IgD-negative memory B cell (primary cell): ENCODE results near the gene LRRC32. TPM values are rescaled to one million over a fixed set of nuclear protein-coding genes. Genes with fewer than 3 reads are reported as not detected.

ENCODE experiments used
- H3K27ac Mint-ChIP-seq, 3 donors: one replicate each; pipeline ENCODE4 v1.8.0; 2020 to 2022; ENCODE audit warnings: mild to moderate bottlenecking in 3 of 3, mixed read lengths in 3 of 3, moderate library complexity in 1 of 3
- H3K27me3 Mint-ChIP-seq: one replicate; pipeline ENCODE4 v1.8.0; 2021; ENCODE audit warnings: mixed read lengths
- H3K36me3 Mint-ChIP-seq: one replicate; pipeline ENCODE4 v1.8.0; 2020; ENCODE audit warnings: mild to moderate bottlenecking, mixed read lengths
- H3K4me1 Mint-ChIP-seq, 3 donors: one replicate each; pipeline ENCODE4 v1.8.0; 2020 to 2022; ENCODE audit warnings: mixed read lengths in 3 of 3, mild to moderate bottlenecking in 1 of 3
- H3K4me3 Mint-ChIP-seq, 4 donors: one replicate each; pipeline ENCODE4 v1.8.0; 2020 to 2022; ENCODE audit warnings: mild to moderate bottlenecking in 4 of 4, mixed read lengths in 4 of 4, moderate library complexity in 3 of 4
- H3K9me3 Mint-ChIP-seq, 3 donors: one replicate each; pipeline ENCODE4 v1.8.0; 2020 to 2021; ENCODE audit warnings: mixed read lengths in 3 of 3, mild to moderate bottlenecking in 1 of 3
- polyA plus RNA-seq: library from polyadenylated mRNA; unstranded; fragments of 300-500 nt; fragmentation: Illumina TruSeq; gene quantifications from one replicate; pipeline ENCODE4 v1.2.3, GENCODE V29; 2021

The LRRC32 gene
- polyA plus RNA-seq, 1 donor from 2014 or later = not detected

DNA sequence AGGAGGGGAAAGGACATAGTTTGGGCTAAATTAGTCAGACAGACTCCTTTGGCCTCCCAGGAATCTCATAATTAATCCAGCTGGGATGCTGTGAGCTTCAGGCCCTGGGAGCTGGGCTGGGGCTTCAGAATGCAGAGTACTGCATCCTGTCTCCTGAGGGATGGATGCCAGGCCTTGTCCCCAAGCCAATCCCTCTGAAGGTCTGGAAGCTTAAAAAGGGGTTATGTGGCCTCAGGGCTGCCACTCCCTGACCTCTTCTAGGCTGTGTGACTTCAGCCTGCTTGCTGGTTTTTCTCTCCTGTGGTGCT is 6.9 kb upstream of the LRRC32 start:
- H3K4me1 Mint-ChIP-seq = peaks cover 10 to 21% (median 15%) of the 10 kb centered on the region in 3 donors
- no peaks in the 10 kb centered on the region for H3K9me3 Mint-ChIP-seq
- peaks cover 34% of the 10 kb centered on the region for H3K27me3 Mint-ChIP-seq
- no peaks in the 10 kb centered on the region for H3K36me3 Mint-ChIP-seq
- no peak overlapping the region for H3K27ac Mint-ChIP-seq
- no peak overlapping the region for H3K4me3 Mint-ChIP-seq

DNA sequence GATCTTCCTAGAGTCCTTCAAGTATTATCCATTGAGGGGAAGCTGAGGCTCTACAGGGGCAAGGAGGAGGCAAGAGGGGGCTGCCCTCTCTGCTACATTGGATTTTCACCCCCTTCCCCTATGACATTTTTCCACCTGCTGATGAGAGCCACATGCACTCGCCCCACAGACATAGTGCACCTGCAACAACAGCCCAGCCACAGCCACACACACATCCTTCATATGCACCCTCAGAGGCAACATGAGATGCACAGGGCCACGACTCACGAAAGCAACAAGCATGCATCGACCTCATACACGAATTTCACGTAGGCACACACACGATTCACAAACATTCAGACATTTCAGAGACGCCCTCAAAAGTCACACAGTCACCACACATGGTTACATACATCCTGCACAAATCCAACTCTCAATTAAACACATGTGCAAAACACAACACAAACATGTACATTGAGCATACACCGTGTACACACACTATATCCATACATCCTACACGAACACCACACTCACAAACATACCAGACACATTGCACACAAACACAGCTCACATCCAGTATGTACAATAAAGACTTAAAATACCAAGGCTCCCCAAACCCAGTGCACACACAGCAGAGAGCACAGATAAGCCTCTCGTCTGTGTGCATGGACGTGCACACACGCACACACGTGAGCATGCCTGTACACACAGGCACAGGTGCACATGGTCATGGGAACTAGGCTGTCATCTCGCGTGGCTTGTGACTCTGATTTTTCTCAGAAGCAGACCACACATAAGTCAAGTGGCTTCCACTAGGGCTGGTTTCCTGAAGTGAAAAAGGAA is 6.3 kb upstream of the LRRC32 start:
- H3K27ac Mint-ChIP-seq = peak overlapping the region in 1 of 3 donors; percentile 1
- no peak overlapping the region for H3K4me3 Mint-ChIP-seq
- H3K4me1 Mint-ChIP-seq = peaks cover 11 to 26% (median 15%) of the 10 kb centered on the region in 3 donors
- no peaks in the 10 kb centered on the region for H3K36me3 Mint-ChIP-seq
- H3K9me3 Mint-ChIP-seq = no peaks in the 10 kb centered on the region
- peaks cover 29% of the 10 kb centered on the region for H3K27me3 Mint-ChIP-seq

DNA sequence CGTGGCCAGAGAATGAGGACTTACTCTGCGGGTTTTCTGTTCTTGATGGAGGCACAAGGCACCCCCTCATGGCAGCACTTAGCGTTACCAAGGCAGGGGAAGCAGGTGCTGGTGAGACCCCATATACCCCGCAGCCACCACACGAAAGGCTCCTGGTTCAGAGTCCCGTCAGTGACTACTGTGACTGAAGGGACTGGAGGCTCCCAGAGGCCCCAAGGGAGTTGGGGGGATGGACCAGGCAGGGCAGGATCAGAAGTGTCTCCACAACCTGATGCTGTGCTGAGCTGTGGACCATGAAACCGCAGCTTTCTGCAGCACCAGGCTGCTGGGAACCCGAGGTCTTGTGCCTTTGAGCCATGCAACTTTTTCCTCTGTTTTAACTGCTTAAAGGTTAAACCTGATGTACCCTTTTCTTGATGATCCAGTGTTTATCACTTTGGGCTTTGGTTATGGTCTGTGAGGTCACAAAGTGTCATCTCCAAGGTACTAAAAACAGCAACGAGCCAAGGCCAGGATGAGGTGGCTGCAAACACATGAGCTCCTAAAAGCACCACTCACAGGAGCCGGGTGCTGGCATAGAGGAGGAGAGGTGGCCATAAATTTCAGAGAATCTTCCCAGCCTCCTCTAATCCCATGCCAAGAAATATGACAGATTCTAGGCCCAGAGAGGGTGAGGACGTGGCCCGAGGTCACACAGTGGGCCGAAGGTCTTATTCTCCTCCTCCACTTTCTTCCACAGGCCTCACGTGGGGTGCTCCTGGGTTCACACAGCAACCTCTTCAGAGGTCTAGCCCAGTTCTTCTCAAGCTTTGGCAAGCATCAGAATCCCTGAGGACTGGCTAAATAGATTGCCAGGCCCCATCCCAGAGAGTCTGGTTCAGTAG is 4.2 kb upstream of the LRRC32 start:
- Mint-ChIP-seq H3K9me3 (no peaks in the 10 kb centered on the region), H3K4me3 (peak overlapping the region in 1 of 4 donors; percentile 14), H3K27me3 (peaks cover 38% of the 10 kb centered on the region), H3K36me3 (no peaks in the 10 kb centered on the region), H3K27ac (peak overlapping the region in 1 of 3 donors; percentile 35), H3K4me1 (peaks cover 21 to 38% (median 24%) of the 10 kb centered on the region in 3 donors)

DNA sequence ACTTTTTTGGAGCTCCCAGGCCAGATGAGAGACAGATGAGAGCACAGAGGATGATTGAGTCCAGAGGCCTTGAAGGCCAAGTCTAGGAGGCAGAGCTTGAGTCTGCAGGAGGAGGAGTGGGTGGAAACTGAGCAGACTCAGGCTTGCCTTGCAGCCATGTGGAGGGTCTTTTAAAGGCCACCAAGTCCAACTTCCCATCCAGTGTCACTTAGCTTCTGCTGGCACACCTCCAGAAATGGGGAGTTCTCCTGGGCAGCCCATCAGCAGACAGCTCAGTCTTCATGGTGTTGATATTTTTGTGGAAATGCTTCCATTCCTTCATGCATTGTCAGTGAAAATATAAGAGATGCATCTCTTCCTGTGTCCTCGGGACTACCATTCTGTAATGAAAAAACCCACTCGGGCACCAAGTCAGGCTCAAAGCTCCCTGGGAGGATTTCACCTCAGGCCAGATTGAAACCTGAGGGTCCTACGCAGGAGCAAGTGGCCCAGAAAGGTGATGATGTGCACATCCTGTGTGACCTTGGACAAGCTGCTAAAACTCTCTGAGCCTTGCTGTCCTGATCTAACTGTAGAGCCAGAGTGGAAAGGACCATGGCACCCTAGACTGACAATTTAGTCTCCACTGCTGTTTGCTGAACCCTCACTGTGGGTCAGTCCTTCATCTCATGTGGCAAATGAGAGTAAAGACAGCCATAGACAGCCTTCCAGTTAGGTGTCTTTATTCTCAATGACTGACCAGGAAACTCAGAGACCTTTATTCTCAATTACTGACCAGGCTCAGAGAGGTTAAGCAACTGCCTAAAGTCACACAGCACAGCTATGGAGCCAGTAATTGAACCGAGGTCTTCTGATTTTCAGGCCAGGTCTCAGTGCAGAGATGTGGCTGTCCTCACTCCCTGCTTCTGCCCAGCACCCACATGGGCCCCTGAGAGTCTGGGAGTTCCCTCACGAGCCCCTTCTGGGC is 2.9 kb upstream of the LRRC32 start:
- peak overlapping the region; percentile 58 to 89 (median 83) for H3K27ac Mint-ChIP-seq
- H3K27me3 Mint-ChIP-seq = peaks cover 41% of the 10 kb centered on the region
- H3K9me3 Mint-ChIP-seq = no peaks in the 10 kb centered on the region
- H3K4me1 Mint-ChIP-seq = peaks cover 24 to 42% (median 27%) of the 10 kb centered on the region in 3 donors
- H3K4me3 Mint-ChIP-seq = peak overlapping the region; percentile 37 to 88 (median 74)
- H3K36me3 Mint-ChIP-seq = no peaks in the 10 kb centered on the region

DNA sequence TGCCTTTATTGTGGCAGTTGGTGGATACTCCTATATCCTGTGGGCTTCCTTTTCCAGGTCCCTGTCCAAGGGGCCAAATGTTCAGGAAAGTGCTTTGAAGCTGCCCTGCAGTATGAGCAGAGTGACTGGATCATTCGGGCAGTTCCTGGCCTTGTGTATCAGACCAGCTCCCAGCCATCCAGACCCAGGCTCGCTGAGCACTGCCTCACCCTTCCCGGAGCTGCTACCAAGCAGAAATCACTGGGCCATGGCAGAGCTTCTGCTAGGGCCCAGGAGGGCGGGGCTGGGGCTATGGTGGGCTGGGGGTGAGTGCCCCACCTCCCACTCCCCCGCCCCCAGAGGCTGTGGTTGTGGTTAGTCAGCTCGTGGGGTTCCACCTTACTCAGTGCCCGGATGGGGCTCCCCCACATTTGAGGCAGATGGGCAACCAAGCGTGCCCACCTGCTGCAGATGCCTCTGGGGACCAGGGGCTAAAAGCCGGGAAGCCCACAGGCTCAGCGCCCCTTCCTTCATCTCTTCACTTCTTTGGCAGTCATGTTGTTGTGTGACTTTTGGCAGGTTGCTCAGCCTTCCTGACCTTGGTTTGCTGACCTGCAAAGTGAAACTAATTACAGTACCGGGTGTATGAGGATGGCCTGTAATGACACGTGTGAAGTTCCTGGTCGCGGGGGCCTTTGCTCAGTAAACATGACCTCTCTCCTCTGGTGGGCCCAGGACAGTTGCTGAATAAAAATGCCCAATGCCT is 2.1 kb upstream of the LRRC32 start:
- H3K27me3 Mint-ChIP-seq = peaks cover 41% of the 10 kb centered on the region
- H3K4me3 Mint-ChIP-seq = peak overlapping the region; percentile 66 to 88 (median 74)
- H3K4me1 Mint-ChIP-seq = peaks cover 30 to 49% (median 33%) of the 10 kb centered on the region in 3 donors
- H3K9me3 Mint-ChIP-seq = no peaks in the 10 kb centered on the region
- peak overlapping the region; percentile 58 to 89 (median 83) for H3K27ac Mint-ChIP-seq
- no peaks in the 10 kb centered on the region for H3K36me3 Mint-ChIP-seq

DNA sequence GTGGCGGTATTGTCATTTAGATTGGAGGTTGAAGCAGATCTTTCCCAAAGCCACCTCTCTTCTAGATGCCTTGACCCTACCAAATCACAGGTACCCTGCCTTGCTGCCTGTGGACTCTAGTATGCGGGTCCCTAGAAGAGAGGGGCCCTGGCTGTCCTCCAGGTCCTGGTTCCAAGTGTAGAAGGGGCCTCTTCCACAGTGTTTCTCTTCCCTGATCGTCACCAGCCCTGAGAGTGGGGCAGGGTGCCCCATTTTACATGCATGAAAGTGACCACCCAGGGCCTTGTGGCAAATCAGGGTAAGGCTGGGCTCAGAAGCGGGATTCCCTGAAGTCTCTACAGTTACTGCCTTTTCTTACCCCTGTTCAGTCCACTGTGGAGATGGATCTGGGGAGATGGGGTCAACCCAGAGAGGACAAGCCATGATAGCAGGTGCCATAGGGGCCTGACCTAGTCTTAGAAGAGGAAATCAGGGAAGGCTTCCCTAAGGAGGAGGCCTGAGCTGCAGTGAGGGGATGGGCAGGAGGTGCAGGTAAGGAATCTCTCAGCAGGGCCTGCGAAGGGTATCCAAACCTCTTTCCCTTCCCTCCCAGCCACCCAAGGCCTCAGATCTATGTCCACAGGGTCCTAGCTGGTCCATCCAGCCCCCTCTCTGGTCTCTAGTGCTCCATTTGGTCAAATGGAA is 1.2 kb upstream of the LRRC32 start:
- Mint-ChIP-seq H3K36me3 (no peaks in the 10 kb centered on the region), H3K9me3 (no peaks in the 10 kb centered on the region), H3K27ac (peak overlapping the region; percentile 23 to 88 (median 58)), H3K27me3 (peaks cover 47% of the 10 kb centered on the region), H3K4me3 (peak overlapping the region; percentile 66 to 88 (median 80)), H3K4me1 (peaks cover 37 to 55% (median 38%) of the 10 kb centered on the region in 3 donors)

DNA sequence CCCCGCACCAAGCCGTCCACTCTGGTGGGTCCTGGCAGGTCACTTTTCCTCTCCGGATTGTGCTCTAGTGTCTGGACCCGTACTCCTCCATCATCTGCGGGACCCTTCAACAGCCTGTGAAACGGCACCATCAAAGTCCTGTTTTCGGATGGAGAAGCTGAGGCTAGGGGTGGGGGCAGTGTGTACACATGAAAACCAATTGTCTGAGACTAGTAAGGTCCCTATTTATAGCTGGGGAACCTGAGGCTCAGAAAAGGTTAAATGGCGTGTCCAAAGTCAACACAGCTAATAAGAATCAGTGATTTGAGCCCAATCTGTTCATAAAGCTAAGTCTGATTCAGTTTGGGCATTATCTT is 668 bp upstream of the LRRC32 start:
- Mint-ChIP-seq H3K27ac (peak overlapping the region; percentile 8 to 88 (median 23)), H3K4me1 (peaks cover 40 to 59% (median 43%) of the 10 kb centered on the region in 3 donors), H3K27me3 (peaks cover 51% of the 10 kb centered on the region), H3K4me3 (peak overlapping the region; percentile 66 to 85 (median 79)), H3K36me3 (no peaks in the 10 kb centered on the region), H3K9me3 (no peaks in the 10 kb centered on the region)

DNA sequence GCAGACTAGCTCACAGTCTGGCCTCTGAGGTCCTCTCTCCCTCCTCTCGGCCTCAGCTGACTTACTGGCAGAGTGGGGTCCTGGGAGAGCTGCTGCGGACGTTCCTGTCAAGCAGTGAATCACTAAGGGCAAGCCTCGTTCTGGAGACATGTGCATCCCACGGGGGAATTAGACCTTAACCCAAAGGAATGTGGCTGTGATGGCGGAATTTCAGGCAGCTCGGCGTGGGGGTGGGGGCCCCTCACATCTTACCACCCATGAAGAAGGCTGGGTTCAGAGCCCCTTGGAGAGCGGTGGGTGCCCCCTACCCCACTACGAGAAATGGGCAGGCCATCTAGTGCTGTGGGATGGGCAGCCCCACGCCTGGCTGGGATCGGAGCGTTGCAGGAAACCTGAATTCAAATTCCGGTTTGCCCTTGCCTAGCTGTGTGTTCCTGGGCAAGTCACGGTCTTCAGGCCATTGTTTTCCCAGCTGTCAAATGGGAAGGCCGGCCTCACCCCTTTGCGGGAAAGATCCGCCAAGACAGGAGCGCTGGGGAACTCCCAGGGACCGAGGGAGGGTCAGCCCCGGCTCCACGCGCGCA is 554 bp downstream of the LRRC32 start:
- Mint-ChIP-seq H3K4me1 (peaks cover 40 to 69% (median 48%) of the 10 kb centered on the region in 3 donors), H3K27me3 (peaks cover 58% of the 10 kb centered on the region), H3K4me3 (peak overlapping the region; percentile 45 to 91 (median 70)), H3K36me3 (no peaks in the 10 kb centered on the region), H3K27ac (peak overlapping the region in 2 of 3 donors; percentile 31 to 64), H3K9me3 (no peaks in the 10 kb centered on the region)

DNA sequence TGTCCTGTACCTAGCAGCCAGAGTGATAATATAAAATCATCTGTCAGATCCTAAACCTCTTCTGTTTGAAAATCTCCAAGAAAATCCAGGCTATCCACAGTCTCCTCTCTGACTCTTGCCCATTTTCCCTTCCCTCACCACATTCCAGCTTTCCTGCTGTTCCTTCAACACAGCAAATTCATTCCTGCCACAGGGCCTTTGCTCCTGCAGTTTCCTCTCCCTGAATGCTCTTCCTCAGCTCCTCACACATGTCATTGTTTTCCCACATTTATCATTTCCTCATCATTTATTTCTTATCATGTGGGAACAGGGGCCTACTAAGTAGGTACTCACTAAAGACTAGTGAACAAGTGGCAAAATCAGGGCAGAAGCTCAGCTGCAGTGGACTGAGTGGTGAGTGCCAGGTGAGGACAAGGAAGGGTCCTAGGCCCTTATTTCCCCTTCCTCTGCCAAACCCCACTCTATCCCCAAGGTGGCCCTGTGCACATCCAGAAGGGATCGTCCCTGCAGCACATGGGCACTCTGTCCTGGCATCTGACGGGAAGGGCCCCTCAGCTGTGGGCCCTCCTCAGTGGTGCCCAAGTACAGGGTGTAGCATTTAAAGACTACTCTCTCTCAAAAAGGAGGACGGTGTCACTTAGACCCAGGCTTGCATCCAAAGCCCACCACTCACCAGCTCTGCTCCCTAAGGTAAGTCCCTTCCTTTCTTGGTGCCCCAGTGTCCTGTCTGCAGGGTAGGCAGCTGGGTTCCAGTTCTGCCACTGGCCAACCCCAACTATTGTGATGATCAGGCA is 2.0 kb downstream of the LRRC32 start:
- Mint-ChIP-seq H3K27me3 (peaks cover 66% of the 10 kb centered on the region), H3K4me3 (peak overlapping the region in 2 of 4 donors; percentile 44 to 82), H3K4me1 (peaks cover 40 to 65% (median 54%) of the 10 kb centered on the region in 3 donors), H3K36me3 (no peaks in the 10 kb centered on the region), H3K9me3 (no peaks in the 10 kb centered on the region), H3K27ac (peak overlapping the region in 1 of 3 donors; percentile 68)

DNA sequence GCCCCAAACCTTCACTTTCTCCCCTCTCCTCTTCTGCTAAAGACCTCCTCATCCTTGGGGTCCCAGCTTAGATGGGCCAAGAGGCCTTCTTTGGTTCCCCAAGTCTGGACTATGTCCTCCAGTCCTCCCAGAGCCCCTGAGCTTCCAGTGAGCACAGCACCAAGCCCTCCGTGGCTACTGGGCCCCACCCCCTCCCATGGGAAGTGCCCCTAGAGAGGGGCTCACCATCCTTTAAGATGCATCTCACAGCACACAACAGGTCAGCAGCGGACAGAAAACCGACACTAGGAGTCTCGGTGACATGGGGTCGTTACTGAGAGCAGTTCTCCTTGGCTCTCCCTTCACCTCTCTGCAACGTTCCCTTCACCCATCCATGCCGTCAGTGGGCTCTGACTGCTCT is 2.7 kb downstream of the LRRC32 start:
- Mint-ChIP-seq H3K4me3 (peak overlapping the region in 2 of 4 donors; percentile 44 to 57), H3K27ac (no peak overlapping the region), H3K36me3 (no peaks in the 10 kb centered on the region), H3K9me3 (no peaks in the 10 kb centered on the region), H3K4me1 (peaks cover 36 to 58% (median 51%) of the 10 kb centered on the region in 3 donors), H3K27me3 (peaks cover 65% of the 10 kb centered on the region)

DNA sequence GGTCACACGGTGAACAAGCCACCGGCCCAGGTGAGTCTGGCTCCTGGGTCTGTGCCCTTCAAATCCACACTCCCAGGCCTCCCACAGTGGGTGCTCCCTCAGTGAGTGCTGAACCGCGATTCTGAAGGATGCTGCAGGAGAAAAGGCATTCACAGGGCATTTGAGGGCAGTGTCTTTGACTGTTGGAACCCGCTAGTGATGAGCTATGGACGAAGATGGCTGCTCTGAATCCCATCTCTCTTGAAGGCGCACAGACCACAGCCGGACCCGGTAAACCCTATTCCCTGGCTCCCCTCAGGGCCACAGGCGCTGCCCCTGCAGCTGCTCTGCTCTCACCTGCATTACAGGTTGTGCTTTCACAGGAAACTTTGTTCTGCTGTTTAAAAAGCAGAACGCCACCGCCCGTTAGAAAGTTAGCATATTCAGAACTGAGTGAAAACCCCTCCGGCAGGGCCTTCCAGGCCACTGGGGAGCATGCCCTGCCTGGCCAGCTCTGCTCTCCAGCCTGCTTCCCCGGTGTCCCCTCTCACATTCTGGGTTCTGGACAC is 3.2 kb downstream of the LRRC32 start:
- no peak overlapping the region for H3K27ac Mint-ChIP-seq
- H3K4me1 Mint-ChIP-seq = peaks cover 33 to 55% (median 48%) of the 10 kb centered on the region in 3 donors
- H3K9me3 Mint-ChIP-seq = no peaks in the 10 kb centered on the region
- H3K27me3 Mint-ChIP-seq = peaks cover 64% of the 10 kb centered on the region
- H3K36me3 Mint-ChIP-seq = no peaks in the 10 kb centered on the region
- peak overlapping the region in 1 of 4 donors; percentile 57 for H3K4me3 Mint-ChIP-seq

DNA sequence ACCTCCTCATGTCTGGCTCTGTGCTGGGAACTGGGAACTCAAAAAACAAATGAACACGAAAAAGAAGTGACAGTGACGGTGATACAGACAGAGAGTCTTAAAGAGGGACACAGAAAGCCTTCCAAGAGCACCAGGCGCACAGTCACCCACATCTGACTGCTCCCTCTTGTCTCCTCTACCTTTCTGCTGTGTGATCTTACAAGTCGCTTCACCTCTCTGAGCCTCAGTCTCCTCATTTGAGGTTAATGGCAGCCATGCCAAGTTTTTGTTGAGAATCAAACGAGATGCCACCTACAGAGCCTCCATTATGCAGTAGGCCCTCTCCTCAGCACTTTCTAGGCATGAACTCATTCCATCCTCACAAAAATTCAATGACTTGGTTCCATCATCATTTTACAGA is 3.7 kb downstream of the LRRC32 start:
- Mint-ChIP-seq H3K27ac (no peak overlapping the region), H3K4me1 (peaks cover 33 to 51% (median 47%) of the 10 kb centered on the region in 3 donors), H3K36me3 (no peaks in the 10 kb centered on the region), H3K4me3 (no peak overlapping the region), H3K9me3 (no peaks in the 10 kb centered on the region), H3K27me3 (peaks cover 64% of the 10 kb centered on the region)
